HEK293T (cell line): Measurements from ENCODE around the gene GLOD5.

Experiments
- CTCF ChIA-PET: fragments of 350-600 bp; formaldehyde crosslinking; extraction: SDS; loops from one replicate; lab custom pipeline; 2021; ENCODE audit warnings: antibody characterized with exemption, inconsistent platforms; lab: Yijun Ruan, JAX
- POLR2A ChIA-PET: fragments of 350-600 bp; formaldehyde crosslinking; extraction: SDS; loops from one replicate; lab custom pipeline; 2020; ENCODE audit warnings: antibody characterized with exemption, inconsistent platforms; lab: Yijun Ruan, JAX
- DNase-seq: peaks from one replicate; pipeline ENCODE4 v3.0.0; 2012; ENCODE audit warnings: mixed read lengths; ENCODE audit errors: extremely low spot score
- ARNT ChIP-seq: fragments of 450-650 bp; IDR thresholded peaks from 2 replicates; pipeline ENCODE4 v1.6.1; 2017; ENCODE audit warnings: mild to moderate bottlenecking
- BHLHE40 ChIP-seq: fragments of 450-650 bp; IDR thresholded peaks from 2 replicates; pipeline ENCODE4 v1.6.1; 2016; ENCODE audit warnings: mild to moderate bottlenecking, moderate library complexity, borderline replicate concordance
- CTBP1 ChIP-seq: fragments of 450-650 bp; IDR thresholded peaks from 2 replicates; pipeline ENCODE4 v1.6.1; 2016; ENCODE audit warnings: borderline replicate concordance
- ELF4 ChIP-seq: fragments of 450-650 bp; IDR thresholded peaks from 2 replicates; pipeline ENCODE4 v1.6.1; 2017; ENCODE audit warnings: antibody characterized with exemption
- FOXA1 ChIP-seq: fragments of 450-650 bp; IDR thresholded peaks from 2 replicates; pipeline ENCODE4 v1.6.1; 2016; ENCODE audit warnings: mild to moderate bottlenecking
- FOXK2 ChIP-seq: fragments of 450-650 bp; IDR thresholded peaks from 2 replicates; pipeline ENCODE4 v1.6.1; 2016; ENCODE audit warnings: mild to moderate bottlenecking
- FOXM1 ChIP-seq: fragments of 450-650 bp; IDR thresholded peaks from 2 replicates; pipeline ENCODE4 v1.6.1; 2017; ENCODE audit warnings: mild to moderate bottlenecking, borderline replicate concordance
- HDGF ChIP-seq: fragments of 450-650 bp; IDR thresholded peaks from 2 replicates; pipeline ENCODE4 v1.6.1; 2017; ENCODE audit warnings: antibody characterized with exemption, borderline replicate concordance
- L3MBTL2 ChIP-seq: fragments of 450-650 bp; conservative IDR thresholded peaks from 2 replicates; pipeline ENCODE4 v1.6.1; 2016; ENCODE audit warnings: mild to moderate bottlenecking
- LEF1 ChIP-seq: fragments of 450-650 bp; IDR thresholded peaks from 2 replicates; pipeline ENCODE4 v1.6.1; 2017; ENCODE audit warnings: mild to moderate bottlenecking, borderline replicate concordance
- NFRKB ChIP-seq: fragments of 450-650 bp; IDR thresholded peaks from 2 replicates; pipeline ENCODE4 v1.6.1; 2016; ENCODE audit warnings: mild to moderate bottlenecking, moderate library complexity
- SP1 ChIP-seq: fragments of 450-650 bp; IDR thresholded peaks from 2 replicates; pipeline ENCODE4 v1.6.1; 2017
- SUZ12 ChIP-seq: fragments of 450-650 bp; IDR thresholded peaks from 2 replicates; pipeline ENCODE4 v1.6.1; 2016; ENCODE audit warnings: mild to moderate bottlenecking
- TARDBP ChIP-seq: fragments of 450-650 bp; IDR thresholded peaks from 2 replicates; pipeline ENCODE4 v1.6.1; 2016
- ZNF384 ChIP-seq: fragments of 450-650 bp; IDR thresholded peaks from 2 replicates; pipeline ENCODE4 v1.6.1; 2016
- TF ChIP-seq, protein P1 (sequence below): fragments of 450-650 bp; IDR thresholded peaks from 2 replicates; pipeline ENCODE4 v1.6.1; 2016

Gene GLOD5

DNA sequence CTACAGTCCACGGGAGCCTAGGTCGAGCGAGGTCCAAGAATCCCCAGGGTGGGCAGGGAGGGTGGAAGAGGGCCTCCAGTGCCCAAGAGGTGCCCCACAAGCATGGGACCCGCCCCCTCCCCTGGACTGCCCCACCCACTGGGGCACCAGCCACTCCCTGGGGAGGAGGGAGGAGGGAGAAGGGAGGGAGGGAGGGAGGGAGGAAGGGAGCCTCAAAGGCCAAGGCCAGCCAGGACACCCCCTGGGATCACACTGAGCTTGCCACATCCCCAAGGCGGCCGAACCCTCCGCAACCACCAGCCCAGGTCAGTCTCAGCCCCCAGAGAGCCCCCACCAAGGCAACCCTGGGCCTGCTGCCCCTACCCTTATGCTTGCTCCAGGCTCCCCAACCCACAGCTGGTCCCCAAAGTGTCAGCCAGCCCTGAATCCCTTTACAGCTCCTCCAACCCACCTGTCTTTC, 24.8 kb downstream of the GLOD5 start, which contains the start of gene GATA1:
TSS of gene GATA1 (plus strand) at position 250 of the 460 bp plus-strand sequence. CDS start 4,520 bp downstream, outside the sequence.
- CTCF ChIA-PET, result no interaction called here
- DNase-seq, result no peak
- POLR2A ChIA-PET, result no interaction called here
- TF ChIP-seq SUZ12 (no peak), ZNF384 (no peak), SP1 (no peak), LEF1 (no peak)

DNA sequence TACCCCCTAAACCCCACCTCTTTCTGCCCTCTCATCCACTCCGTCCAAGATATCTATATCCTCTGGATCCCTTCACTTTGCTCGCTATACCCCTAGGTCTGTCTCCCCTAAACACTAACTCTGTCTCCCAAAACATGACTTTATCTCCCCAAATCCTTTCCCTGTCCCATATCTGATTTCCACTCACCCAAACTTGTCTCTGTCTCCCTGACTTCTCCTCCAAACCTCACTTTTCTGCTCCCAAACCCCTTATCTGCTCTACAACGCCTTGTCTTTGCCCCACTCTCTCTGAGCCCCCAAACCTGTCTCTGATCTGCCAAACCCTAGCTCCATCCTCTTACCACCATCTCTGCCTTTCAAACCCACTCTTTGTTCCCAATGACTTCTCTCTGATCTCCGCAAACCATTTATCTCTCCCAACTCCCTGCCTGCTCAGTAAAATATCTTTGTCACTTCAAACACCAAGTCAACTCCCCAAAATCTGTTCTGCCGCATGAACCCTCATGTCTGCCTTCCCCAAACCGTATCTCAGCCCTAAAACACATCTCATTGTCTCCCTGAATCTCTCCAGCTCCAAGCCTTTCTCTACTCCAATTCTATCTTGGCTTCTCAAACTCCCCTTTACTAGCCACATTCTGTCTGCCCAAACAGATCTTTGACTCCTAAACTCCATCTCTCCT, 25.4 kb downstream of the GLOD5 start:
- no peak for DNase-seq
- TF ChIP-seq NFRKB (no peak), FOXK2 (no peak), FOXM1 (no peak), CTBP1 (no peak), SUZ12 (no peak), ZNF384 (no peak), ARNT (no peak), SP1 (no peak), LEF1 (no peak), HDGF (no peak), BHLHE40 (no peak), TARDBP (no peak), FOXA1 (no peak), ELF4 (no peak)
- POLR2A ChIA-PET, result no interaction called here
- CTCF ChIA-PET, result no interaction called here

DNA sequence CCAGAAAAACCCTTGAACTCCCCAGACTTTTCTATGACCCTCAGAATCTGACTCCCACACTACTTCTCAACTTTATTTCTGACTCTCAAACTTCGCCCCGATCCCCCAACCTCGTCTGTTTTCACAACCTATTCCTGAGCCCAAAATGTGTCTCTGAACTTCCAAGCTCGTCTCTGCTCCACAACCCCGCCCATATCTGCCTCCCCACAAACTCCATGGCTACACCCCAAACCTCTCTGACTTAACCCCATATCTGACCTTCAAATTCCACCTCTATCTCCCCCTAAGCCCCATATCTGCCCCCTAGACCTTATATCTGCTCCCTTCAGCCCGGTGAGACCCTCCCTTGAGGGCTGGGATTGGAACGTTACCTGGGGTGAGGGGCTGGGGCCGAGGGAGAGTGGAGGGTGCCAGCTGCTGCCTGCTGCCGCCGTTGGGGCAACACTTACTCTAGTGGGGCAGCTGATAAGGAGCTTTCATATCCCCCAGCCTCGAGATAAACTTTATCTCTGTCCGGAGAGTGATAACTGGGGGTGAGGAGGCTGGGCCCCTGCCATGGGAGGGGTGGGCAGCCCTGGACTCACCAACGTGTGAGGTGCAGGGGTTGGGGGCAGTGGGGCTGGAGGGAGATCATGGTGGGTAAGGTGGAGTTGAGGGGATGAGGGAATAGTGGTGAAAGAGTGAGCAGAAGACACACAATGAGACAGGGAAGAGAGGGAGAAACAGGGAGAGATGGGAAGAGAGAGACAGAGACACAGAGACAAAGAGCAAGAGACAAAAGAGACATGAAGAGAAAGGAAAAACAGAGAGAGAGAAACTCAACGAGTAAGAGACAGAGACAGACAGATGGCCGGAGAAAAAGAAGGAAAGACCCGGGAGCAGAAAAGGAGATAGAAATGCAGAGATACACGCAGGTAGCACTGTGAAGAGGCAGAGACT, 26.2 kb downstream of the GLOD5 start:
- no peak for DNase-seq
- ChIA-PET CTCF (no interaction called here), POLR2A (no interaction called here)
- TF ChIP-seq ELF4, result no peak
- TF ChIP-seq L3MBTL2, result no peak
- no peak for TF ChIP-seq FOXA1
- TF ChIP-seq ARNT, result no peak
- TF ChIP-seq BHLHE40, result no peak
- TF ChIP-seq SP1, result no peak
- no peak for TF ChIP-seq FOXK2
- TF ChIP-seq FOXM1, result no peak
- no peak for TF ChIP-seq TARDBP
- TF ChIP-seq LEF1, result no peak

DNA sequence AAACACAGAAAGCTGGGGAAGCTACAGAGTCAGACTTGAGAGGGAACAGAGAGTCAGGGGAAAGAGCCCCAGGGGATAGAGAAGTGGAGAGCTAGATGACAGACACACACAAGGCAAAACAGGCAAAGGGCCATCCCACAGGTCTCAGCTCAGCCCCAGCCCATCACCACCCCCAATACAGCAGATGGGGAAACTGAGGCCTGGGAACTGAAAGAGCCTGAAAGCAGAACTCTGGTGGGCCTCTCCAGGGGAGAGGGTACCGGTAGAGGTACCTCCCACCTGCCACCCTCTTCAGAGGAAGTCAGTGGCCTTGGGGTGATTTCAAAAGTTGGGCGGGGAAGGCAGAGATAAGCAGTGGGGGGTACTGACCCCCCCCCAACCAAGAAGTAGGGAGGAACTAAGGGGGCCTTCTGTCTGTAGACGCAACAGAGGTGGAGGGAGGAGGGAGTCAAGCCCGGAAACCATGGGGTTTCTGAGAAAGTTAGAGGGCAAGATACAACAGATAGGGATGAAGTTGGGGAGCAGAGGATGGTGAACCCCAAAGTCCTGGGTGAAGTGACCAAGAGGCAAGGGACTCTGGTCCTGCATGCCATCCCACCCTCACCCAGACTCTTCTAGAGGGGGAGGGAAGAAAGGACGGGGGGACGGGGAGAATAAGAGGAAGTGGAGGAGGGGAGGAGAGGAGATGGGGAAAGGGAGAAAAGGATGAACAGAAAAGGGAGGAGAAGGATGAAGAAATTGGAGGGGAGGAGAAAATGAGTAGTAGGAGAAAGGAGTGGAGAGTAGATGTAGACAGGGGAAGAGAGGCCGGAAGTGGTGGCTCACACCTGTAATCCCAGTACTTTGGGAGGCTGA, 28.0 kb downstream of the GLOD5 start:
- no peak for DNase-seq
- ChIA-PET CTCF (no interaction called here), POLR2A (interaction anchor here (0.6 kb wide), 1 partner anchor 11 kb away, joined by 3 read pairs; no protein-coding TSS in a partner anchor)
- TF ChIP-seq FOXK2 (no peak), SUZ12 (no peak), BHLHE40 (no peak), ZNF384 (no peak), FOXM1 (no peak), FOXA1 (no peak), ARNT (no peak), CTBP1 (no peak), SP1 (no peak), LEF1 (no peak), NFRKB (no peak), TARDBP (no peak), ELF4 (no peak), HDGF (no peak)
- TF ChIP-seq, protein P1, sequence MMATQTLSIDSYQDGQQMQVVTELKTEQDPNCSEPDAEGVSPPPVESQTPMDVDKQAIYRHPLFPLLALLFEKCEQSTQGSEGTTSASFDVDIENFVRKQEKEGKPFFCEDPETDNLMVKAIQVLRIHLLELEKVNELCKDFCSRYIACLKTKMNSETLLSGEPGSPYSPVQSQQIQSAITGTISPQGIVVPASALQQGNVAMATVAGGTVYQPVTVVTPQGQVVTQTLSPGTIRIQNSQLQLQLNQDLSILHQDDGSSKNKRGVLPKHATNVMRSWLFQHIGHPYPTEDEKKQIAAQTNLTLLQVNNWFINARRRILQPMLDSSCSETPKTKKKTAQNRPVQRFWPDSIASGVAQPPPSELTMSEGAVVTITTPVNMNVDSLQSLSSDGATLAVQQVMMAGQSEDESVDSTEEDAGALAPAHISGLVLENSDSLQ, result no peak

DNA sequence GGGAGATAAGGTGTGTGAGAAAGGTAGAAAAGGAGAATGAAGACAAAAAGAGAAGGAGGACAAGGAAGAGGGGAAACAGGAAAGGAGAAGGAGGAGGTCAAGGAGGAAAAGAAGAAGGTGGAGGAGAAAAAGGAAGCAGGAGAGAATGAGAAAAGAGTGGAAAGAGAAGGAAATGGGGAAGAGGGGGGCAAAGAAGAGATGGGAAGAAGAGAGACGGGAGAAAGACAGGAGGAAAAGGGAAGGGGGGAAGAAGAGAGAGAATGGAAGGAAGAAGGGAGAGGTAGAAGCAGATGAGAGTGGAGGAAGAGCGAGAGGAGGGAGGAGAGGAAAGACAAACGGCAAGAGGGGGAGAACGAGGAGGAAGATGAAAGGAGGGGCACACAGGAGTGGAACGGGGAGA, 28.9 kb downstream of the GLOD5 start:
- no peak for DNase-seq
- ChIA-PET CTCF (no interaction called here), POLR2A (no interaction called here)
- TF ChIP-seq ZNF384, result no peak
- TF ChIP-seq FOXK2, result no peak
- TF ChIP-seq LEF1, result no peak
- no peak for TF ChIP-seq FOXA1
- no peak for TF ChIP-seq NFRKB

DNA sequence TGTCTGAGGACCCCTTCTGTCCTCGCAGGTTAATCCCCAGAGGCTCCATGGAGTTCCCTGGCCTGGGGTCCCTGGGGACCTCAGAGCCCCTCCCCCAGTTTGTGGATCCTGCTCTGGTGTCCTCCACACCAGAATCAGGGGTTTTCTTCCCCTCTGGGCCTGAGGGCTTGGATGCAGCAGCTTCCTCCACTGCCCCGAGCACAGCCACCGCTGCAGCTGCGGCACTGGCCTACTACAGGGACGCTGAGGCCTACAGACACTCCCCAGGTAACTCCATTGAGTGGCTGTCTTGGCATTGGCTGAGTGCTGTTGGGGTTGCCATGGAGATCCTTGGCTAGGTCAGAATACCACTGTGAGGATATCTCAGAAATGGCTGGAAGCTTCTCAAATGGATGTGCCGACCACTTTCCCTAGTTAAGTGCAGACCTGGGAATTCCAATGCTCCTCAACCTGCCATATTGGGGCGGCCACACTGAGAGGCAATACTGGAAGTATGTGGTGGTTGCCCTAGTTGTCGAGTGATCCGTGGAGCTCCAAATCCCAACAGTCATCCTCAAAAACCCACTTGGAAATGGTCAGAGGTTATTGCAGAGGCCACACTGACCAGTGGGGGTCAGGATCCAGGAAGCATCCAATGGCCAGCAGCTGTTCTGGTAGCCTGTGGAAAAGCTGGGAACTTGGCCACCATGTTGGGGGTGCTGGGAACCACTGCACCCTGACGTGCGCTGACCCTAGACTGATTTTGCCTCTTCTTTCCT, 29.7 kb downstream of the GLOD5 start:
- TF ChIP-seq LEF1 (no peak), HDGF (no peak)
- CTCF ChIA-PET, result no interaction called here
- no peak for DNase-seq
- POLR2A ChIA-PET, result no interaction called here
